HEK293T (cell line): ENCODE measurements around the gene SMIM44.

Experiments
- ARNT ChIP-seq: fragments of 450-650 bp; IDR thresholded peaks from 2 replicates; pipeline ENCODE4 v1.6.1; 2017; ENCODE audit warnings: mild to moderate bottlenecking
- BHLHE40 ChIP-seq: fragments of 450-650 bp; IDR thresholded peaks from 2 replicates; pipeline ENCODE4 v1.6.1; 2016; ENCODE audit warnings: mild to moderate bottlenecking, moderate library complexity, borderline replicate concordance
- CTBP1 ChIP-seq: fragments of 450-650 bp; IDR thresholded peaks from 2 replicates; pipeline ENCODE4 v1.6.1; 2016; ENCODE audit warnings: borderline replicate concordance
- ELF4 ChIP-seq: fragments of 450-650 bp; IDR thresholded peaks from 2 replicates; pipeline ENCODE4 v1.6.1; 2017; ENCODE audit warnings: antibody characterized with exemption
- FOXA1 ChIP-seq: fragments of 450-650 bp; IDR thresholded peaks from 2 replicates; pipeline ENCODE4 v1.6.1; 2016; ENCODE audit warnings: mild to moderate bottlenecking
- HDGF ChIP-seq: fragments of 450-650 bp; IDR thresholded peaks from 2 replicates; pipeline ENCODE4 v1.6.1; 2017; ENCODE audit warnings: antibody characterized with exemption, borderline replicate concordance
- L3MBTL2 ChIP-seq: fragments of 450-650 bp; conservative IDR thresholded peaks from 2 replicates; pipeline ENCODE4 v1.6.1; 2016; ENCODE audit warnings: mild to moderate bottlenecking
- NFRKB ChIP-seq: fragments of 450-650 bp; IDR thresholded peaks from 2 replicates; pipeline ENCODE4 v1.6.1; 2016; ENCODE audit warnings: mild to moderate bottlenecking, moderate library complexity
- SP1 ChIP-seq: fragments of 450-650 bp; IDR thresholded peaks from 2 replicates; pipeline ENCODE4 v1.6.1; 2017
- SUZ12 ChIP-seq: fragments of 450-650 bp; IDR thresholded peaks from 2 replicates; pipeline ENCODE4 v1.6.1; 2016; ENCODE audit warnings: mild to moderate bottlenecking
- TARDBP ChIP-seq: fragments of 450-650 bp; IDR thresholded peaks from 2 replicates; pipeline ENCODE4 v1.6.1; 2016
- ZNF384 ChIP-seq: fragments of 450-650 bp; IDR thresholded peaks from 2 replicates; pipeline ENCODE4 v1.6.1; 2016
- TF ChIP-seq, protein P1 (sequence below): fragments of 450-650 bp; IDR thresholded peaks from 2 replicates; pipeline ENCODE4 v1.6.1; 2016

DNA sequence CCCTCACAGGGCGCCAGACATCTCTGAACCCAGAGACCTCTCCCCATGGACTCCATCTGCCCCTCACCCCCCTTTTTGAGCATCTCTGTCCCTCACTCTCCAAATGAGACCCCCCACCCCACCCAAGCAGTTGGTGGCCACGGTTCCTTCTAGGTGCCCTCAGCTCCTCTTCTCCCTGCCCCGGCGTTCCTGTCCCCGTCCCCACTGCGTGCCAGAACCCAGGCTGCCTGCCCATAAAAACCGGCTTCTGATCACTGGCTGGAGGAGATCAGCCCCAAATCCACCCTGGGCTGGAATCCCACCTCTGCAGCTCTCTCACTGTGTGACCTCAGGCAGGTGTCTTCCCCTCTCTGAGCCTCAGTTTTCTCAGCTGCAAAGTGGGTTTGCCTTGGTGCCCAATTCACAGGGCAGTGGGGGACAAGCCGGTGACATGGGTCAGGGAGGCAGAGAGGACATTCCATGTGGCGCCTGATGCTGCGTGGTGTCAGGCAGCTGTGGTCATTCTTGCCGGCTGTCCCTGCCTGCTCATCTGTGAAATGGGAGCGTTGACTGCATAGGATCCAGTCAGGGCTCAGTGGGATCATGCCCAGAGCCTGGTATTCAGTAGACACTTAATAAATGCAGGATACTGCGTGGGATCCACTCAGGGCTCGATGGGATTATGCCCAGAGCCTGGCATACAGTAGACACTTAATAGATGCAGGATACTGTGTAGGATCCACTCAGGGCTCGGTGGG is 28.4 kb downstream of the SMIM44 start:
- no peak for TF ChIP-seq L3MBTL2
- TF ChIP-seq SUZ12 = no peak
- no peak for TF ChIP-seq ELF4
- TF ChIP-seq FOXA1 = no peak
- TF ChIP-seq ZNF384 = no peak
- TF ChIP-seq, protein P1, sequence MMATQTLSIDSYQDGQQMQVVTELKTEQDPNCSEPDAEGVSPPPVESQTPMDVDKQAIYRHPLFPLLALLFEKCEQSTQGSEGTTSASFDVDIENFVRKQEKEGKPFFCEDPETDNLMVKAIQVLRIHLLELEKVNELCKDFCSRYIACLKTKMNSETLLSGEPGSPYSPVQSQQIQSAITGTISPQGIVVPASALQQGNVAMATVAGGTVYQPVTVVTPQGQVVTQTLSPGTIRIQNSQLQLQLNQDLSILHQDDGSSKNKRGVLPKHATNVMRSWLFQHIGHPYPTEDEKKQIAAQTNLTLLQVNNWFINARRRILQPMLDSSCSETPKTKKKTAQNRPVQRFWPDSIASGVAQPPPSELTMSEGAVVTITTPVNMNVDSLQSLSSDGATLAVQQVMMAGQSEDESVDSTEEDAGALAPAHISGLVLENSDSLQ = no peak
- no peak for TF ChIP-seq ARNT
- no peak for TF ChIP-seq NFRKB
- no peak for TF ChIP-seq TARDBP
- TF ChIP-seq SP1 = no peak
- no peak for TF ChIP-seq BHLHE40
- TF ChIP-seq HDGF = no peak
- no peak for TF ChIP-seq CTBP1
